ENCODE data around the gene COA1. TPM values are rescaled to one million over a fixed set of nuclear protein-coding genes. Genes with fewer than 3 reads are reported as not detected.
"Not testable (repeated sequence)": the region's sequence is repeated elsewhere in the genome, so short reads cannot be mapped to it uniquely, and the experiment has no call there.

Gene COA1
- total RNA-seq, 2 donors from 2014 or later: 24.8 to 45.1 TPM

GRCh38 chr7:43692582-43693373 lies 36.5 kb downstream of the COA1 start:
- H3K9ac ChIP-seq (ENCODE audit: low read depth in 2 of 2, low read length in 2 of 2): no peak overlapping the region
- H3K36me3 ChIP-seq: no peaks in the 10 kb centered on the region
- no peak for DNase-seq
- intact Hi-C loops (cut with DNase I): no loop called here
- no peaks in the 10 kb centered on the region for H3K4me1 ChIP-seq
- H3K9me3 ChIP-seq: no peaks in the 10 kb centered on the region
- H3K4me3 ChIP-seq: no peak overlapping the region
- H3K27me3 ChIP-seq: no peaks in the 10 kb centered on the region
- TF ChIP-seq CTCF (IDR thresholded peaks at IDR 0.05): no peak
- no peak overlapping the region for H3K27ac ChIP-seq

- H3K9ac ChIP-seq (ENCODE audit: low read depth in 2 of 2, low read length in 2 of 2): no peak overlapping the region
- no peak overlapping the region for H3K27ac ChIP-seq
- H3K27me3 ChIP-seq: no peaks in the 10 kb centered on the region
- H3K4me3 ChIP-seq: no peak overlapping the region
- intact Hi-C loops (cut with DNase I): no loop called here
- H3K9me3 ChIP-seq: no peaks in the 10 kb centered on the region
- DNase-seq: no peak
- H3K36me3 ChIP-seq: no peaks in the 10 kb centered on the region
- H3K4me1 ChIP-seq: no peaks in the 10 kb centered on the region
- no peak for TF ChIP-seq CTCF (IDR thresholded peaks at IDR 0.05)
Observed at GRCh38 chr7:43691611-43692010, 37.7 kb downstream of the COA1 start.

GRCh38 chr7:43689115-43689514 lies 40.2 kb downstream of the COA1 start:
- Histone ChIP-seq H3K4me1 (no peaks in the 10 kb centered on the region), H3K27me3 (no peaks in the 10 kb centered on the region), H3K4me3 (no peak overlapping the region), H3K27ac (no peak overlapping the region), H3K9me3 (no peaks in the 10 kb centered on the region), H3K9ac (ENCODE audit: low read depth in 2 of 2, low read length in 2 of 2) (no peak overlapping the region), H3K36me3 (no peaks in the 10 kb centered on the region)
- intact Hi-C loops (cut with DNase I): no loop called here
- no peak for DNase-seq
- no peak for TF ChIP-seq CTCF (IDR thresholded peaks at IDR 0.05)

GRCh38 chr7:43687866-43688265 lies 41.5 kb downstream of the COA1 start:
- H3K9ac ChIP-seq (ENCODE audit: low read depth in 2 of 2, low read length in 2 of 2); DNase-seq; H3K4me3 ChIP-seq; intact Hi-C loops (cut with DNase I); H3K27ac ChIP-seq; H3K4me1 ChIP-seq; H3K9me3 ChIP-seq; H3K36me3 ChIP-seq; H3K27me3 ChIP-seq: not testable (repeated sequence)

GRCh38 chr7:43686991-43687390 lies 42.3 kb downstream of the COA1 start:
- no peaks in the 10 kb centered on the region for H3K9me3 ChIP-seq
- no peaks in the 10 kb centered on the region for H3K4me1 ChIP-seq
- no peaks in the 10 kb centered on the region for H3K36me3 ChIP-seq
- H3K4me3 ChIP-seq: no peak overlapping the region
- no peaks in the 10 kb centered on the region for H3K27me3 ChIP-seq
- H3K27ac ChIP-seq: no peak overlapping the region
- intact Hi-C loops (cut with DNase I): no loop called here
- no peak for DNase-seq
- H3K9ac ChIP-seq (ENCODE audit: low read depth in 2 of 2, low read length in 2 of 2): no peak overlapping the region
- TF ChIP-seq CTCF (IDR thresholded peaks at IDR 0.05): no peak

- no peaks in the 10 kb centered on the region for H3K9me3 ChIP-seq
- no peaks in the 10 kb centered on the region for H3K27me3 ChIP-seq
- no peak overlapping the region for H3K9ac ChIP-seq (ENCODE audit: low read depth in 2 of 2, low read length in 2 of 2)
- H3K4me1 ChIP-seq: no peaks in the 10 kb centered on the region
- intact Hi-C loops (cut with DNase I): no loop called here
- DNase-seq: no peak
- H3K27ac ChIP-seq: no peak overlapping the region
- H3K4me3 ChIP-seq: no peak overlapping the region
- no peaks in the 10 kb centered on the region for H3K36me3 ChIP-seq
- no peak for TF ChIP-seq CTCF (IDR thresholded peaks at IDR 0.05)
Observed at GRCh38 chr7:43680736-43681135, 48.6 kb downstream of the COA1 start.

Data from colonic mucosa (tissue), 4 donors.